Measurements from ENCODE around the gene FOXJ3.
A peak's percentile ranks its signal among the peaks of the same experiment; 100 is the strongest.
"Not testable (repeated sequence)": the region's sequence is repeated elsewhere in the genome, so short reads cannot be mapped to it uniquely, and the experiment has no call there.

The FOXJ3 gene

GRCh38 chr1:42228938-42229337 is 106.1 kb downstream of the FOXJ3 start:
- TF ChIP-seq POLR2A (IDR thresholded peaks at IDR 0.05; ENCODE audit: low read depth, low read length) = no peak
- FAIRE-seq (peak; percentile 94), DNase-seq (ENCODE audit: insufficient read length, low spot score) (no peak)

GRCh38 chr1:42223036-42223435 is 112.0 kb downstream of the FOXJ3 start:
- no peak for DNase-seq (ENCODE audit: insufficient read length, low spot score)
- TF ChIP-seq POLR2A (IDR thresholded peaks at IDR 0.05; ENCODE audit: low read depth, low read length) = no peak
- FAIRE-seq = no peak

GRCh38 chr1:42221952-42222606 is 113.0 kb downstream of the FOXJ3 start:
- TF ChIP-seq POLR2A (IDR thresholded peaks at IDR 0.05; ENCODE audit: low read depth, low read length) = no peak
- no peak for DNase-seq (ENCODE audit: insufficient read length, low spot score)
- peak; percentile 88 for FAIRE-seq

GRCh38 chr1:42221456-42221855 is 113.6 kb downstream of the FOXJ3 start:
- TF ChIP-seq POLR2A (IDR thresholded peaks at IDR 0.05; ENCODE audit: low read depth, low read length) = no peak
- FAIRE-seq (peak; percentile 20), DNase-seq (ENCODE audit: insufficient read length, low spot score) (no peak)

GRCh38 chr1:42219627-42220026 is 115.4 kb downstream of the FOXJ3 start:
- TF ChIP-seq POLR2A (IDR thresholded peaks at IDR 0.05; ENCODE audit: low read depth, low read length) = no peak
- no peak for DNase-seq (ENCODE audit: insufficient read length, low spot score)
- FAIRE-seq = peak; percentile 11

GRCh38 chr1:42214447-42214871 is 120.6 kb downstream of the FOXJ3 start:
- FAIRE-seq = peak; percentile 92
- TF ChIP-seq POLR2A (IDR thresholded peaks at IDR 0.05; ENCODE audit: low read depth, low read length) = no peak
- DNase-seq (ENCODE audit: insufficient read length, low spot score) = no peak

- no peak for TF ChIP-seq POLR2A (IDR thresholded peaks at IDR 0.05; ENCODE audit: low read depth, low read length)
- FAIRE-seq (peak; percentile 20), DNase-seq (ENCODE audit: insufficient read length, low spot score) (no peak)
Measured at GRCh38 chr1:42211224-42211623, 123.8 kb downstream of the FOXJ3 start.

GRCh38 chr1:42210421-42211133 is 124.5 kb downstream of the FOXJ3 start:
- FAIRE-seq = peak; percentile 92
- no peak for DNase-seq (ENCODE audit: insufficient read length, low spot score)
- TF ChIP-seq POLR2A (IDR thresholded peaks at IDR 0.05; ENCODE audit: low read depth, low read length) = no peak

- peak; percentile 61 for FAIRE-seq
Measured at GRCh38 chr1:42209526-42210251, 125.3 kb downstream of the FOXJ3 start.

GRCh38 chr1:42206930-42207329 is 128.1 kb downstream of the FOXJ3 start:
- FAIRE-seq; DNase-seq (ENCODE audit: insufficient read length, low spot score): not testable (repeated sequence)

More at GRCh38 chr1:42209526-42210251, 125.3 kb downstream of the FOXJ3 start:
- TF ChIP-seq POLR2A (IDR thresholded peaks at IDR 0.05; ENCODE audit: low read depth, low read length) = no peak
- no peak for DNase-seq (ENCODE audit: insufficient read length, low spot score)

GRCh38 chr1:42206164-42206563 is 128.9 kb downstream of the FOXJ3 start:
- DNase-seq (ENCODE audit: insufficient read length, low spot score) (no peak), FAIRE-seq (peak; percentile 15)
- no peak for TF ChIP-seq POLR2A (IDR thresholded peaks at IDR 0.05; ENCODE audit: low read depth, low read length)

GRCh38 chr1:42201986-42202385 is 133.0 kb downstream of the FOXJ3 start:
- FAIRE-seq = no peak
- TF ChIP-seq POLR2A (IDR thresholded peaks at IDR 0.05; ENCODE audit: low read depth, low read length) = no peak
- DNase-seq (ENCODE audit: insufficient read length, low spot score) = no peak

- FAIRE-seq = peak; percentile 27
- no peak for DNase-seq (ENCODE audit: insufficient read length, low spot score)
- TF ChIP-seq POLR2A (IDR thresholded peaks at IDR 0.05; ENCODE audit: low read depth, low read length) = no peak
Measured at GRCh38 chr1:42198251-42198650, 136.8 kb downstream of the FOXJ3 start.

GRCh38 chr1:42195841-42196240 is 139.2 kb downstream of the FOXJ3 start:
- no peak for TF ChIP-seq POLR2A (IDR thresholded peaks at IDR 0.05; ENCODE audit: low read depth, low read length)
- DNase-seq (ENCODE audit: insufficient read length, low spot score) (no peak), FAIRE-seq (no peak)
